Central memory CD8-positive, alpha-beta T cell (primary cell): ENCODE measurements around the gene BAG3.
A peak's percentile ranks its signal among the peaks of the same experiment; 100 is the strongest.

Experiments used
- ATAC-seq: fragments of 150-1000 bp; cut with Tn5 transposase; replicated peaks from 2 replicates; pipeline ENCODE4 v1.10.0; 2022; ENCODE audit warnings: mild to moderate bottlenecking, moderate FRiP score, moderate number of reproducible peaks; ENCODE audit not compliant: poor library complexity, severe bottlenecking; ENCODE audit errors: extremely low read depth
- DNase-seq, 2 donors: peaks; one replicate each; pipeline ENCODE4 v3.0.0; 2021; ENCODE audit warnings: low spot score in 2 of 2
- H3K27ac Mint-ChIP-seq: one replicate; pipeline ENCODE4 v1.8.0; 2022; ENCODE audit warnings: low read depth, mild to moderate bottlenecking, moderate library complexity, mixed read lengths
- H3K27me3 Mint-ChIP-seq: one replicate; pipeline ENCODE4 v1.8.0; 2022; ENCODE audit warnings: mixed read lengths
- H3K36me3 Mint-ChIP-seq: one replicate; pipeline ENCODE4 v1.8.0; 2022; ENCODE audit warnings: mild to moderate bottlenecking, moderate library complexity, mixed read lengths; ENCODE audit not compliant: insufficient read depth
- H3K4me1 Mint-ChIP-seq: one replicate; pipeline ENCODE4 v1.8.0; 2022; ENCODE audit warnings: mixed read lengths
- H3K4me3 Mint-ChIP-seq: one replicate; pipeline ENCODE4 v1.8.0; 2022; ENCODE audit warnings: mild to moderate bottlenecking, moderate library complexity, mixed read lengths
- H3K9me3 Mint-ChIP-seq: one replicate; pipeline ENCODE4 v1.8.0; 2022; ENCODE audit warnings: mixed read lengths

BAG3 gene

DNA sequence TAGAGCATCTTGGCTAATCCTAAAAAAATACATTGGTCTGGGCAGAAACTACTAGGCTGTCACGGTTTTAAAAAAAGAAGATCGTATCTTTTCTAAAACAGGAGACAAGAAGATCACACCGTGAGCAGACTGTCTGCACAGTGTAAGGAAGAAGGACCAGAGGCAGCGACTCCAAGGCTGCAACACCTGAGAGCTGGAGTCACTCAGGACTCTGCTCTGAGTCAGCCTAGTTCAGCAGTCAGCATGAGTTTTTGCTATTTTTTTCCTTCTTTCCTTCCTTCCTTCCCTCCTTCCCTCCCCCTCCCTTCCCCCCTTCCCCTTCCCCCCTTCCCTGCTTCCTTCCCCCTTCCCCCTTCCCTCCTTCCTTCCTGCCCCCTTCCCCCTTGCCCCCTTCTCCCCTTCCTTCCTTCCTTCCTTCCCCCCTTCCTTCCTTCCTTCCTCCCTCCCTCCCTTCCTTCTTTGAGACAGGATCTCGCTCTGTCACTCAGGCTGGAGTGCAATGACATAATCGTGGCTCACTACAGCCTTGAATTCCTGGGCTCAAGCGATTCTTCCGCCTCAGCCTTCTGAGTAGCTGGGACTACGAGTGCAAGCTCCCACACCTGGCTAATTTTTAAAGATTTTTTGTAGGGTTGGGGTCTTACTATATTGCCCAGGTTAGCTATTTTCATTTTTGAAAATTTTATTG lies 24.4 kb downstream of the BAG3 start:
- Mint-ChIP-seq H3K27me3 (no peaks in the 10 kb centered on the region), H3K9me3 (no peaks in the 10 kb centered on the region), H3K27ac (no peak overlapping the region), H3K4me3 (no peak overlapping the region), H3K36me3 (peaks cover 25% of the 10 kb centered on the region), H3K4me1 (peaks cover 8% of the 10 kb centered on the region)
- DNase-seq = no peak
- ATAC-seq = no peak

DNA sequence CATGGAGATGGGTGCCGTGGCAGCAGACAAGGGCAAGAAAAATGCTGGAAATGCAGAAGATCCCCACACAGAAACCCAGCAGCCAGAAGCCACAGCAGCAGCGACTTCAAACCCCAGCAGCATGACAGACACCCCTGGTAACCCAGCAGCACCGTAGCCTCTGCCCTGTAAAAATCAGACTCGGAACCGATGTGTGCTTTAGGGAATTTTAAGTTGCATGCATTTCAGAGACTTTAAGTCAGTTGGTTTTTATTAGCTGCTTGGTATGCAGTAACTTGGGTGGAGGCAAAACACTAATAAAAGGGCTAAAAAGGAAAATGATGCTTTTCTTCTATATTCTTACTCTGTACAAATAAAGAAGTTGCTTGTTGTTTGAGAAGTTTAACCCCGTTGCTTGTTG lies 25.9 kb downstream of the BAG3 start:
- no peak overlapping the region for H3K4me3 Mint-ChIP-seq
- ATAC-seq = no peak
- peaks cover 17% of the 10 kb centered on the region for H3K4me1 Mint-ChIP-seq
- H3K27me3 Mint-ChIP-seq = peaks cover 7% of the 10 kb centered on the region
- peaks cover 20% of the 10 kb centered on the region for H3K36me3 Mint-ChIP-seq
- peak overlapping the region; percentile 84 for H3K27ac Mint-ChIP-seq
- DNase-seq = no peak
- H3K9me3 Mint-ChIP-seq = no peaks in the 10 kb centered on the region

DNA sequence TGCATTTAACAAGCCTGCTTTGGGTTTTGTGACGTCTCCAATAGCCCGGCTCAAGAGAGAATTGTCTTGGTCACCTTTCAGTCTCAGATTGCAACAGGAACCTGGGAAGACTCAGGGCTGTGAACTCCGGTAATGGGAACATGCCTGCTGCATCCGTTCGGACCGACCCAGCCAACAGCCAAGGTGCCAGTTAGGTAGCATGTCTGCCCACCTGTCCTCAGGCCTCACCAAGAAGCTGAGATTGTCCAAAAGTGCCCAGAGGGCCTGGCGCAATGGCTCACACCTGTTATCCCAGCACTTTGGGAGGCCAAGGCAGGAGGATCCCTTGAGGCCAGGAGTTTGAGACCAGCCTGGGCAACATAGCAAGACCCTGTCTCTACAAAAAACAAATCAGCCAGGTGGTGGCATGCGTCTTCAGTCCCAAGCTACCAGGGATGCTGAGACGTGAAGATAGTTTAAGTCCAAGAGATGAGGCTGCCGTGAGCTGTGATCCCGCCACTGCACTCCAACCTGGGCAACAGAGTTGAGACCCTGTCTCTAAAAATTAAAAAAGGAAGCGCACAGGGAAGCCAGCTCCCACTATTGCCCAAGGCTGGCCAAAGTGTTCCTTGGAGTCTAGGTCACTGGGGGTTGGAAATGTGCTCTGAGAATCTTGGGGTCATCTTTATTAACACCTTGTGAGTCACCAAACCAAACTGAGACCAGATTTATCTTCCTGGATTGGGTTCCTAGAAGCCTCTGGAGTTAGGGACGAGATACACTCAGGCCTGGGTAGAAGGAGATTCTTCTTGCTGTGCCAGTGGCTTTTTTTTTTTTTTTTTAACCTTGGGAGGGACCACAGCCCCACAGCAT lies 26.9 kb downstream of the BAG3 start:
- ATAC-seq (no peak), DNase-seq (no peak)
- Mint-ChIP-seq H3K27ac (no peak overlapping the region), H3K4me1 (peaks cover 16% of the 10 kb centered on the region), H3K27me3 (peaks cover 13% of the 10 kb centered on the region), H3K4me3 (no peak overlapping the region), H3K9me3 (no peaks in the 10 kb centered on the region), H3K36me3 (peaks cover 16% of the 10 kb centered on the region)

DNA sequence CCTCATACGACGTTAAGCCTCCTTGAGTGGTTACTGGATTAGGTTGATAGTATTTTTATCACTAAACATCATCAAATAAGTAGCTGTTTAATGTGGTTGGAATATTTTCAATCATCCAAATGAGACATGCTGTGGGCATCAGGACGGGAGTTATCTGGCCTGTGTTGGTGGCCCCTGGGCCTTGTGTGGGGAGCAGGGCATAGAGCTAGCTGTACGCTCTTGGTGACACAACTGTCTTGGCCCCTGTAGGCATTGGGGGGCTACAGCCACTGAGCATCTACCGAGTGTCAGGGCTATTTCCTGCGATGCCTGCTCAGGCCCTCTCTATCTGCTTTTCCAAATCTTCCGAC lies 28.3 kb downstream of the BAG3 start:
- no peak for ATAC-seq
- peaks cover 13% of the 10 kb centered on the region for H3K36me3 Mint-ChIP-seq
- H3K4me3 Mint-ChIP-seq = no peak overlapping the region

DNA sequence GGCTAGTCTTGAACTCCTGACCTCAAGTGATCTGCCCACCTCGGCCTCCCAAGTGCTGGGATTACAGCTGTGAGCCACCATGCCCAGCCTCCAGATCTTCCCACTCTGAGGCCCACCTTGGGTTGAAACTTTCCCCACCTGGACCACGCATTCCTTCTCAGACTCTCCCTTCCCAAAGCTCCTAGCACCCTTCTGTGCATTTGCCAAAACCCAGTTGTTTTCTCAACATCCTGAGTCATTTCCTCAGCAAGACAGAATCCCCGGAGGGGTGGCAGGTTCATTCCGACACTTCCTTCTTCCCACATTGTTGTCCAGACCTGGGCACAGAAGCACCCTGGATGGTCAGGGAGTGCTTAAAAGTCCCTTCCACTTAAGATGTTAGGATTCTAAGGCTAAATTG lies 28.9 kb downstream of the BAG3 start:
- Mint-ChIP-seq H3K4me1 (peaks cover 15% of the 10 kb centered on the region), H3K27ac (no peak overlapping the region), H3K27me3 (peaks cover 13% of the 10 kb centered on the region), H3K36me3 (peaks cover 10% of the 10 kb centered on the region), H3K9me3 (no peaks in the 10 kb centered on the region), H3K4me3 (no peak overlapping the region)
- ATAC-seq = no peak
- DNase-seq = no peak

More for the DNA sequence above, 28.3 kb downstream of the BAG3 start:
- Mint-ChIP-seq H3K9me3 (no peaks in the 10 kb centered on the region), H3K4me1 (peaks cover 15% of the 10 kb centered on the region), H3K27me3 (peaks cover 13% of the 10 kb centered on the region), H3K27ac (no peak overlapping the region)
- DNase-seq = no peak

DNA sequence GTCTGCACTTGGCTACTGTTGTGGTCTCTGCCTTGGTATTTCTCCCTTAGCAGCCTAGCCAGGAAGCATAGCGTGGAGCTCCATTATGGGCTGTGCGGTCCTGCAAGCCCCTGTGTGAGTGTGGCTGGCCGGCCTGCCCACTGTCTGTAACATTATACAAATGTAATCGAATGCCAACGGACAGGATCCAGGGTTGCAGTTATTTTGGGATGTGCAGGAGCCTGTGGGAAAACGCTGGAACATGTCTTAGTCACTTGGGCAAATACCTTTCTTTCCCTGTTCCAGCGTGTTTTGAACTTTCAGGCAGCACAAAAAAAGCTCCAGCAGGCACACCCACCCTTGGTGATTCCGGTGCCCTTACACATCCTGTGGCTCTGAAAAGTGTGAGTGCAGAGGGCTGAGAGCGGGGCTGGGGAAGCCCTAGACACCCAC lies 29.5 kb downstream of the BAG3 start:
- ATAC-seq = no peak
- peaks cover 15% of the 10 kb centered on the region for H3K4me1 Mint-ChIP-seq
- DNase-seq = no peak
- peaks cover 13% of the 10 kb centered on the region for H3K27me3 Mint-ChIP-seq
- H3K9me3 Mint-ChIP-seq = no peaks in the 10 kb centered on the region
- no peak overlapping the region for H3K27ac Mint-ChIP-seq
- H3K36me3 Mint-ChIP-seq = peaks cover 8% of the 10 kb centered on the region
- no peak overlapping the region for H3K4me3 Mint-ChIP-seq

DNA sequence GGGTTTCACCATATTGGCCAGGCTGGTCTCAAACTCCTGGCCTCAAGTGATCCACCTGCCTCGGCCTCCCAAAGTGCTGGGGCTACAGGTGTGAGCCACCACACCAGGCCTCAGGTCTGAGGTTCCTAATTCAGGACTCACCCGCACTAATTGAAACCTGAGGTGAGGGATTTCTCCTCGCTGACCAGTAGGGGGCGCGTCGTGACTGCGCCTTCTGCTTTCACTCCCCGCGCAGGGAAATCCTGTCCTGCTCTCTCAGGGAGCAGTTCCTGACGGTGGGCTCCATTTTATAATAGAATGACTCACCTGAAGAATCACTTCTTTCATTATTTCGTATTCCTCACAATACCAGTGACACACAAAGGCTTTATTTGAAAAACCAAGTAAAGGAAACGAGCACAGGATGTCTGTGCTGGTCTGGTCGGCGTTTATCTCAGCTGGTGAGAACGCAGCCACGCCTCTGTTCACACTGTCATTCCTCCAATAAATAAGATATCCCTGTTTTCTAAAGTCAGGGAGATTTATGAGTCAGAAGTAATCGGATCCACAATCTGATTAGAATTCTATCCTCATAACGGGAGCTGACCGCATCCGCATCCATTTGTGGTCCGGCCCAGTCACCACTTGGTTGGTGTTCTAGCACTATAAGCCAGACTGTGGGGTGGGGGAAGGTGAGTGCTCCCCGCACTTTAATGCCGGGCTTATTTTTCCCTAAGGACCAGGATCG lies 35.4 kb downstream of the BAG3 start:
- Mint-ChIP-seq H3K4me1 (peaks cover 18% of the 10 kb centered on the region), H3K4me3 (peak overlapping the region; percentile 64), H3K36me3 (peaks cover 7% of the 10 kb centered on the region), H3K9me3 (no peaks in the 10 kb centered on the region), H3K27ac (peak overlapping the region; percentile 80), H3K27me3 (peaks cover 10% of the 10 kb centered on the region)
- ATAC-seq (peak; percentile 71), DNase-seq (peak; percentile 56 to 60)

DNA sequence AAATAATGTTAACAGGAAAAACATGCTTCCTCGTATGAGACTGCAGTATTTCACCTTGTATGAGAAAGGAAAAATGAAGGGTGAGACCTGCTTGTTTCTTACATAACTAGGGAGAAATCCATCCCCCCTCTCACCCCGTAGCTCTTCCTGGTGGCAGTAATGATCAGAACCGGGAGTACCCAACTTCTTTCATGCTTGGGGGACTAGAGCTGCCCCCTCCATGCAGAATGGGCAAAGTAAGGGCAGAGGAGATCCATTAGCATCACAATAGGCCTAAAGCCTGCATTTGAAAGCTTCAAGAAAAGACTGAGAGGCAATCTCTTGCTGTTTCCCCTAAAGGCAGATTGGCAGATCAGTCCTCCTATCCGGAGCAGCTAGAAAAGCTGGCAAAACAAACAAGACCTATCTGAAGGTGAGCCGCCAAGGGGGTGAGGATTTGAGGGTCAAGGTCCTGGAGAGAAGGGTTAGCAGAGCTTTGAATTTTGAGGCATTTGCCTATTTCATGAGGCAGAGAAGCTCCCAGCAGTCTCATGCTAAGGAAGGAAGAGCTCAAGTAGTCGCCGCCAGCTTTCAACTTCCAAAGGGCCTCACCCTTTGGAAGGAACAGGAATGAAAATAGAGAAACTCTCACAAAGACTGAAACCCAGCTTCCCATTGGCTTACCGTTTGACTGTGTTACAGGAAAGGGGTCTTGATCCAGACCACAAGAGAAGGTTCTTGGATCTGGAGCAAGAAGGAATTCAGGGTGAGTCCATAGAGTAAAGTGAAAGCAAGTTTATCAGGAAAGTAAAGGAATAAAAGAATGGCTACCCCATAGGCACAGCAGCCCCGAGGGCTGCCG lies 36.2 kb downstream of the BAG3 start:
- peaks cover 2% of the 10 kb centered on the region for H3K27me3 Mint-ChIP-seq
- H3K36me3 Mint-ChIP-seq = peaks cover 6% of the 10 kb centered on the region
- no peak for ATAC-seq
- peaks cover 12% of the 10 kb centered on the region for H3K4me1 Mint-ChIP-seq
- H3K4me3 Mint-ChIP-seq = peak overlapping the region; percentile 64
- DNase-seq = no peak
- peak overlapping the region; percentile 80 for H3K27ac Mint-ChIP-seq
- no peaks in the 10 kb centered on the region for H3K9me3 Mint-ChIP-seq

DNA sequence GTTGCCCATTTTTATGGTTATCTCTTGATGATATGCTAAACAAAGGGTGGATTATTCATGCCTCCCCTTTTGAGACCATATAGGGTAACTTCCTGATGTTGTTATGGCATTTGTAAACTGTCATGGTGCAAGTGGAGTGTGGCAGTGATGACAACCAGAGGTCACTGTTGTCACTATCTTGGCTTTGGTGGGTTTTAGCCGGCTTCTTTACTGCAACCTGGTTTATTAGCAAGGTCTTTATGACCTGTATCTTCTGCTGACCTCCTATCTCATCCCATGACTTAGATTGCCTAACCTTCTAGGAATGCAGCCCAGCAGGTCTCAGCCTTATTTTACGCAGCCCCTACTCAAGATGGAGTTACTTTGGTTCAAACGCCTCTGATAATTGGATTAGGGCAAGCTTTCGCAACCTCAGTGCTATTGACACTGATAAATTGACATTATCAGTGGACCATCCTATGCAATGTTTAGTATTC lies 36.9 kb downstream of the BAG3 start:
- H3K27ac Mint-ChIP-seq = no peak overlapping the region
- no peaks in the 10 kb centered on the region for H3K27me3 Mint-ChIP-seq
- H3K4me1 Mint-ChIP-seq = peaks cover 14% of the 10 kb centered on the region
- DNase-seq (no peak), ATAC-seq (no peak)
- H3K36me3 Mint-ChIP-seq = peaks cover 6% of the 10 kb centered on the region
- H3K4me3 Mint-ChIP-seq = no peak overlapping the region
- H3K9me3 Mint-ChIP-seq = no peaks in the 10 kb centered on the region

DNA sequence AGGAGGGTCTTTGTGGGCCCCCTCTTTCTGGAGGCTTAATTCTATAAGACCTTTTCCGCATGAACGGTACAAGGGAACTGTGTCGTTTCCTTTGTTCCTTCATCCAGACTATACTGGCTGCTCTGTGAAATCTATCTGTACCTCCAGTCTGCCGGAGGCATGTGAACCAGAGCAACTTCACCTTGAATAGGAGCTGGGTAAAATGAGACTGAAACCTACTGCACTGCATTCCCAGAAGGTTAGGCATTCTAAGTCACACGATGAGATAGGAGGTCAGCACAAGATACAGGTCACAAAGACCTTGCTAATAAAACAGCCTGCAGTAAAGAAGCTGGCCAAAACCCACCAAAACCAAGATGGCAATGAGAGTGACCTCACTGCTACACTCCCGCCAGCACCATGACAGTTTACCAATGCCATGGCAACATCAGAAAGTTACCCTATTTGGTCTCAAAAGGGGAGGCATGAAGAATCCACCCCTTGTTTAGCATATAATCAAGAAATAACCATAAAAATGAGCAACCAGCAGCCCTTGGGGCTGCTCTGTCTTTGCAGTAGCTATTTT lies 37.9 kb downstream of the BAG3 start:
- DNase-seq = no peak

DNA sequence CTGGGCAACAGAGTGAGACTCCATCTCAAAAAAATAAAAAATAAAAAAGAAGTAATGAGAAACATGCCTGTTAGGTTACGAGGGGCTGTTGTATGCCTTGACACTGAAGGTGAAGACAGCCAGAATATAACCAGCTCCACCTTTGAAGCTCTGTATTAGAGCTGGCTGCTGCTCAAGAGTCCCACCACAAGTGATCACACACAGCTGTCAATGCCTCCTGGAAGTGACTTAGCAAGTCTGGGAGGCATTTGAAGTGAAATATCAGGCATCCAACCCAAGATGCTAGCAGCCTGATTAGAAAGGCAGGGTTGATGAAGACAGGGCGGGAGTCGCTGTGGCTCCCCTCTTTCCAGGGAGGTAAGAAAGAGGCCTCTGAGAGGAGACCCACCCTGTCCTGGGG lies 40.5 kb downstream of the BAG3 start:
- no peak overlapping the region for H3K27ac Mint-ChIP-seq
- H3K36me3 Mint-ChIP-seq = peaks cover under 1% of the 10 kb centered on the region
- DNase-seq (no peak), ATAC-seq (no peak)
- no peaks in the 10 kb centered on the region for H3K9me3 Mint-ChIP-seq
- H3K4me3 Mint-ChIP-seq = no peak overlapping the region
- peaks cover 19% of the 10 kb centered on the region for H3K4me1 Mint-ChIP-seq
- H3K27me3 Mint-ChIP-seq = no peaks in the 10 kb centered on the region

More for the DNA sequence above, 37.9 kb downstream of the BAG3 start:
- peaks cover 24% of the 10 kb centered on the region for H3K4me1 Mint-ChIP-seq
- no peak overlapping the region for H3K27ac Mint-ChIP-seq
- ATAC-seq = no peak
- no peaks in the 10 kb centered on the region for H3K27me3 Mint-ChIP-seq
- no peak overlapping the region for H3K4me3 Mint-ChIP-seq
- H3K9me3 Mint-ChIP-seq = no peaks in the 10 kb centered on the region
- peaks cover 6% of the 10 kb centered on the region for H3K36me3 Mint-ChIP-seq
